Right lobe of liver (tissue), 6 donors: ENCODE measurements around the gene ZBTB21. TPM values are rescaled to one million over a fixed set of nuclear protein-coding genes. Genes with fewer than 3 reads are reported as not detected.

Source experiments
- ATAC-seq, 4 donors: fragments of 200-7000 bp; cut with Tn5 transposase; one replicate each; pipeline ENCODE4 v1.9.1; 2020; ENCODE audit warnings: mild to moderate bottlenecking in 4 of 4, moderate library complexity in 4 of 4
- DNase-seq, 3 donors: peaks; one replicate each; pipeline ENCODE4 v3.0.0-alpha.2; 2020
- H3K27ac ChIP-seq, 3 donors: fragments of 200-600 bp; one replicate each; pipeline ENCODE4 v1.8.0; 2022
- H3K27me3 ChIP-seq, 2 donors: fragments of 200-600 bp; one replicate each; pipeline ENCODE4 v1.8.0; 2022
- H3K36me3 ChIP-seq, 4 donors: fragments of 200-600 bp; sonication (generic) in 1 of 4; one replicate each; pipeline versions ENCODE4 v1.5.1 to v1.8.0; 2017 to 2022; ENCODE audit warnings: control low read depth in 1 of 4
- H3K4me1 ChIP-seq, 4 donors: fragments of 200-600 bp; sonication (generic) in 1 of 4; one replicate each; pipeline versions ENCODE4 v1.5.1 to v1.8.0; 2017 to 2022; ENCODE audit warnings: control low read depth in 1 of 4
- H3K4me3 ChIP-seq, 3 donors: fragments of 200-600 bp; one replicate each; pipeline ENCODE4 v1.8.0; 2022
- H3K9me3 ChIP-seq, 4 donors: fragments of 200-600 bp; sonication (generic) in 1 of 4; one replicate each; pipeline versions ENCODE4 v1.5.1 to v1.8.0; 2017 to 2022; ENCODE audit warnings: control low read depth in 1 of 4
- CTCF ChIP-seq, 4 donors: fragments of 200-600 bp in 3 of 4; fragments of 450-650 bp in 1 of 4; IDR thresholded peaks; one replicate each; pipeline versions ENCODE4 v1.5.1 to v1.8.0; 2016 to 2022; ENCODE audit warnings: antibody characterized with exemption in 4 of 4, mild to moderate bottlenecking in 2 of 4
- POLR2A ChIP-seq: fragments of 450-650 bp; IDR thresholded peaks from one replicate; pipeline ENCODE4 v1.6.1; 2017; ENCODE audit warnings: antibody characterized with exemption, mild to moderate bottlenecking
- WGBS: methylation state at CpG from one replicate; pipeline ENCODE4 v1.1.6; 2018; ENCODE audit warnings: low coverage, low lambda C conversion rate; ENCODE audit not compliant: insufficient coverage; ENCODE audit errors: missing lambda C conversion rate; 5-methylcytosine and 5-hydroxymethylcytosine counted together
- intact Hi-C, 2 donors: fragments of 100-400 bp; cut with DNase I; formaldehyde crosslinking; loops; one replicate each; pipeline versions ENCODE4 v1.11.2 to v1.14.1; 2022
- total RNA-seq, 6 experiments: library from RNA; depleted of rRNA in 2 of 6; stranded (reverse); fragments of >200 nt in 2 of 6; fragmentation: NEBNext Ultra II Directional in 3 of 6; extraction: Animal tissue kit (Norgen Biotek cat#: 25700) in 3 of 6; gene quantifications; one replicate each; pipeline versions ENCODE4 v1.1.0 to v1.2.4, GENCODE V29; 2016 to 2023
- donor health status: DM: no; HTN: yes; CAD: no.
- donor health status: DM: no; HTN: no; CAD: no.
- donor health status: DM: no; HTN: no; CAD: no.
- donor health status: DM: no; HTN: yes; CAD: no.
- donor health status: DM: no; HTN: yes; CAD: no.

Gene ZBTB21
- total RNA-seq, 6 experiments from 2014 or later = 3.0 to 28.5 (median 11.2) TPM

- peak; percentile 12 to 38 (median 21) for ATAC-seq
- no peak for TF ChIP-seq CTCF (IDR thresholded peaks at IDR 0.05)
- Histone ChIP-seq H3K4me1 (peaks cover 0 to 8% (median 0%) of the 10 kb centered on the region in 4 donors), H3K27ac (no peak overlapping the region), H3K36me3 (no peaks in the 10 kb centered on the region), H3K27me3 (no peaks in the 10 kb centered on the region), H3K4me3 (no peak overlapping the region), H3K9me3 (no peaks in the 10 kb centered on the region)
- intact Hi-C loops = no loop called here
- DNase-seq = no peak
- 74% methylated on average over 8 of the region's 9 CpGs for WGBS
Observed at GRCh38 chr21:41948078-41948895, 61.9 kb downstream of the ZBTB21 start.

GRCh38 chr21:41945982-41946381 is 64.2 kb downstream of the ZBTB21 start:
- Histone ChIP-seq H3K9me3 (no peaks in the 10 kb centered on the region), H3K4me1 (no peaks in the 10 kb centered on the region), H3K4me3 (no peak overlapping the region), H3K36me3 (no peaks in the 10 kb centered on the region), H3K27me3 (no peaks in the 10 kb centered on the region), H3K27ac (no peak overlapping the region)
- DNase-seq = no peak
- ATAC-seq = no peak
- intact Hi-C loops = no loop called here
- 81% methylated on average over 4 of the region's 8 CpGs for WGBS
- TF ChIP-seq CTCF (IDR thresholded peaks at IDR 0.05) (no peak), POLR2A (no peak)

GRCh38 chr21:41943851-41944250 is 66.3 kb downstream of the ZBTB21 start:
- no peak for ATAC-seq
- H3K27ac ChIP-seq = no peak overlapping the region
- WGBS = 88% methylated on average over 1 of the region's 10 CpGs
- no peak for DNase-seq
- intact Hi-C loops = no loop called here
- no peaks in the 10 kb centered on the region for H3K27me3 ChIP-seq
- peaks cover 0 to 1% (median 0%) of the 10 kb centered on the region in 4 donors for H3K36me3 ChIP-seq
- H3K9me3 ChIP-seq = no peaks in the 10 kb centered on the region
- TF ChIP-seq POLR2A (no peak), CTCF (IDR thresholded peaks at IDR 0.05) (no peak)
- no peak overlapping the region for H3K4me3 ChIP-seq
- H3K4me1 ChIP-seq = no peaks in the 10 kb centered on the region

GRCh38 chr21:41942457-41942856 is 67.7 kb downstream of the ZBTB21 start:
- Histone ChIP-seq H3K4me3 (no peak overlapping the region), H3K4me1 (no peaks in the 10 kb centered on the region), H3K27me3 (no peaks in the 10 kb centered on the region), H3K36me3 (peaks cover 0 to 1% (median 0%) of the 10 kb centered on the region in 4 donors), H3K9me3 (no peaks in the 10 kb centered on the region), H3K27ac (no peak overlapping the region)
- TF ChIP-seq CTCF (IDR thresholded peaks at IDR 0.05) = no peak
- no peak for TF ChIP-seq POLR2A
- intact Hi-C loops = no loop called here
- DNase-seq (no peak), ATAC-seq (no peak)
- WGBS = 63% methylated on average over 2 of the region's 9 CpGs
